SK-N-MC (cell line): ENCODE measurements around the gene CEP89.

Experiments
- DNase-seq: peaks from one replicate; pipeline ENCODE4 v3.0.0-alpha.2; 2011; ENCODE audit warnings: low read depth, low spot score
- H3K27ac ChIP-seq: fragments of 200-600 bp; sonication (generic); 2 replicates; pipeline ENCODE4 v1.5.1; 2016; ENCODE audit warnings: mixed run types
- H3K36me3 ChIP-seq: fragments of 200-600 bp; sonication (generic); 2 replicates; pipeline ENCODE4 v1.6.1; 2017; ENCODE audit warnings: antibody characterized with exemption, low read length, mixed read lengths; ENCODE audit not compliant: insufficient read depth
- H3K4me3 ChIP-seq: fragments of 200-600 bp; sonication (generic); 2 replicates; pipeline ENCODE4 v1.5.1; 2016
- H3K9ac ChIP-seq: fragments of 200-600 bp; sonication (generic); 2 replicates; pipeline ENCODE4 v1.8.0; 2017; ENCODE audit warnings: mixed run types, mixed read lengths; ENCODE audit not compliant: insufficient read length
- H3K9me3 ChIP-seq: fragments of 200-600 bp; sonication (generic); 2 replicates; pipeline ENCODE4 v1.6.1; 2017; ENCODE audit warnings: low read depth, mild to moderate bottlenecking, antibody characterized with exemption, low read length, moderate library complexity, mixed read lengths
- EZH2 ChIP-seq: fragments of 200-600 bp; sonication (generic); IDR thresholded peaks from one replicate; pipeline ENCODE4 v1.6.1; 2017; ENCODE audit warnings: antibody characterized with exemption
- FOXP2 ChIP-seq: optimal IDR thresholded peaks from 2 replicates; pipeline ENCODE3; 2011; ENCODE audit warnings: mild to moderate bottlenecking, moderate library complexity; ENCODE audit not compliant: insufficient read depth; ENCODE audit errors: extremely low read length, control extremely low read depth
- POLR2AphosphoS5 ChIP-seq: IDR thresholded peaks from 2 replicates; pipeline ENCODE4 v1.6.1; 2012; ENCODE audit warnings: mild to moderate bottlenecking, low read depth, low read length, borderline replicate concordance

Gene CEP89

GRCh38 chr19:32928806-32929205 lies 43.0 kb downstream of the CEP89 start:
- DNase-seq, result no peak
- H3K4me3 ChIP-seq, result no peak overlapping the region
- no peak for TF ChIP-seq POLR2AphosphoS5
- TF ChIP-seq FOXP2, result no peak
- TF ChIP-seq EZH2, result no peak

DNA sequence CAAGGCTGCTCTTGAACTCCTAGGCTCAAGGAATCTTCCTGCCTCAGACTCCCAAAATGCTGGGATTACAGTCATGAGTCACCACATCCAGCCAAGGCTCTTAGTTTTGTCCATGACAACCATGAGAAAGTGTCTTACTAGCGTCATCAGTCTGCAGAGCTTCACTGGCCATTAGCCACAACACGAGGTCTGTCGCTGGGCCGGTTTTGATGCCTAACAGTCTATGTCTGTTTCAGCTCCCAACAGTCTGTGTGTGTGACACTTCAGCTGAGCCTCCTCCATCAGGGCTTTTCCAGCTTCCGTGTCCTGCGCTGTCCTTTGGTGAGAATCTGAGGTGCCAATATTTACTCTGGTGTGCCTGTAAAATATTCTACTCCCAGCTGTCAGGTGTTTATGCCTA lies 47.6 kb downstream of the CEP89 start:
- H3K9ac ChIP-seq, result no peak overlapping the region
- TF ChIP-seq EZH2 (no peak), FOXP2 (no peak), POLR2AphosphoS5 (no peak)
- H3K4me3 ChIP-seq, result no peak overlapping the region
- no peak for DNase-seq
- peaks cover 9% of the 10 kb centered on the region; the same call in 1 of the 2 replicates for H3K36me3 ChIP-seq
- H3K9me3 ChIP-seq, result no peaks in the 10 kb centered on the region
- no peak overlapping the region for H3K27ac ChIP-seq

More at GRCh38 chr19:32928806-32929205, 43.0 kb downstream of the CEP89 start:
- no peak overlapping the region for H3K27ac ChIP-seq
- peaks cover 15% of the 10 kb centered on the region; the same call in 1 of the 2 replicates for H3K36me3 ChIP-seq
- H3K9me3 ChIP-seq, result no peaks in the 10 kb centered on the region
- no peak overlapping the region for H3K9ac ChIP-seq

- H3K4me3 ChIP-seq, result no peak overlapping the region
- H3K9ac ChIP-seq, result no peak overlapping the region
- no peak overlapping the region for H3K27ac ChIP-seq
- no peak for DNase-seq
- TF ChIP-seq EZH2, result no peak
- no peak for TF ChIP-seq FOXP2
- no peak for TF ChIP-seq POLR2AphosphoS5
- no peaks in the 10 kb centered on the region; the same call in 1 of the 2 replicates for H3K36me3 ChIP-seq
- H3K9me3 ChIP-seq, result no peaks in the 10 kb centered on the region
These were observed 50.1 kb downstream of the CEP89 start for GRCh38 chr19:32921624-32922023.

- H3K9me3 ChIP-seq, result no peaks in the 10 kb centered on the region
- H3K9ac ChIP-seq, result no peak overlapping the region
- no peak for DNase-seq
- TF ChIP-seq POLR2AphosphoS5, result no peak
- no peak for TF ChIP-seq EZH2
- no peak for TF ChIP-seq FOXP2
- H3K36me3 ChIP-seq, result no peaks in the 10 kb centered on the region; the same call in 1 of the 2 replicates
- H3K27ac ChIP-seq, result no peak overlapping the region
- H3K4me3 ChIP-seq, result no peak overlapping the region
These were observed 52.4 kb downstream of the CEP89 start for GRCh38 chr19:32919365-32919764.

DNA sequence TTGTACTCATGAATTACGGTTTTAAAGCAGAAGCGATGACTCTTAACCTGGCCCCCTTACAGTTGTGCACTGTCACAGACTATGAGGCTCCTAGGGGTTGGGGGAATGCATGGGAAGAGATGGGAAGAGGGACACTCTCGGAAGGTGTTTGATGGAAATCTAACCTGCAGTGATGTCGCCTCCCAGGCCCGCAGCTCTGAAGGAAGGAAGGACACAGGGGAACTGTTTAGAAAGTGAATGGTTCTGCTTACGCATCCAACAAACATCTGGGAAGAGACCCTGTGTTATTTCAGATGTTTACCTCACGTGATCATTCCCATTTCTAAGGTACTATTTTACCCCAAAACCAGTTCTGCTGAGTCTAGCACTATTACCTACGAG lies 54.2 kb downstream of the CEP89 start:
- TF ChIP-seq POLR2AphosphoS5 (no peak), EZH2 (no peak), FOXP2 (no peak)
- Histone ChIP-seq H3K9ac (no peak overlapping the region), H3K27ac (no peak overlapping the region), H3K36me3 (no peaks in the 10 kb centered on the region; the same call in 1 of the 2 replicates), H3K9me3 (no peaks in the 10 kb centered on the region), H3K4me3 (no peak overlapping the region)
- no peak for DNase-seq

- no peak overlapping the region for H3K9ac ChIP-seq
- H3K36me3 ChIP-seq, result no peaks in the 10 kb centered on the region
- no peak for TF ChIP-seq EZH2
- TF ChIP-seq POLR2AphosphoS5, result no peak
- TF ChIP-seq FOXP2, result no peak
- no peak overlapping the region for H3K27ac ChIP-seq
- no peaks in the 10 kb centered on the region for H3K9me3 ChIP-seq
- no peak overlapping the region for H3K4me3 ChIP-seq
- DNase-seq, result no peak
These were observed 54.7 kb downstream of the CEP89 start for GRCh38 chr19:32916969-32917615.

GRCh38 chr19:32914879-32915660 lies 56.7 kb downstream of the CEP89 start:
- no peak for DNase-seq
- H3K27ac ChIP-seq, result 0 out of 2 replicates have a peak overlapping the region, but pooled peaks have one; percentile 9
- H3K4me3 ChIP-seq, result no peak overlapping the region
- no peak overlapping the region for H3K9ac ChIP-seq
- no peaks in the 10 kb centered on the region for H3K36me3 ChIP-seq
- H3K9me3 ChIP-seq, result no peaks in the 10 kb centered on the region
- TF ChIP-seq EZH2 (no peak), FOXP2 (no peak), POLR2AphosphoS5 (no peak)

DNA sequence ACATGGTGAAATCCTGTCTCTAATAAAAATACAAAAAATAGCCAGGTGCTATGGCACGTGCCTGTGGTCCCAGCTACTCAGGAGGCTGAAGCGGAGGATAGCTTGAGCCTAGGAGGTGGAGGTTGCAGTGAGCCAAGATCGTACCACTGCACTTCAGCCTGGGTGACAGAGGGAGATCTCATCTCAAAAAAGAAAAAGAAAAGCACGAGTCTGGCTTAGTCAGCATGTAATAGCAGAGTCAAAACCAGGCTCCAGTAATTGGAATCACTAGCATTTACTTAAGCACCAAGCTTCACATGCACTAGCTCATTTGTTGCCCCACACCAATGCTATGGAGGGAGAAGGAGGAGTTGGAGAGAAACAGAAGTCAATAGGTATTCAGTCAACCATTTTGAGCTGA lies 60.3 kb downstream of the CEP89 start:
- Histone ChIP-seq H3K9me3 (no peaks in the 10 kb centered on the region), H3K27ac (no peak overlapping the region), H3K4me3 (no peak overlapping the region), H3K9ac (no peak overlapping the region), H3K36me3 (peaks cover 5% of the 10 kb centered on the region; the same call in 1 of the 2 replicates)
- no peak for DNase-seq
- TF ChIP-seq FOXP2, result no peak
- no peak for TF ChIP-seq POLR2AphosphoS5
- TF ChIP-seq EZH2, result no peak

DNA sequence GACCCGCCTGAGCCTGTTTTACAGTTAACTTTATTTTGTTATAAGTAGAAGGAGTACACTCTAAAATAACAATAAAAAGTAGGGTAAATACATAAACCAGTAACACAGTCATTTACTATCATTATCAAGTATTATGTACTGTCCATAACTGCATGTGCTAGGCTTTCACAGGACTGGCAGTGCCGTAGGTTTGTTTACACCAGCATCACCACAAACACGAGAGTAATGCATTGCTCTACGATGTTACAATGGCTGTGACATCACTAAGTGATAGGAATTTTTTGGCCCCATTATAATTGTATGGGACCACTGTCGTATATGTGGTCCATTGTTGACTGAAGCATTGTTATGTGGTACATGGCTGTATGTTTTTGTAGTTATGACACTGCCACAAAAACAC lies 60.9 kb downstream of the CEP89 start:
- Histone ChIP-seq H3K36me3 (peaks cover 5% of the 10 kb centered on the region; the same call in 1 of the 2 replicates), H3K9ac (no peak overlapping the region), H3K9me3 (no peaks in the 10 kb centered on the region), H3K4me3 (no peak overlapping the region), H3K27ac (no peak overlapping the region)
- no peak for TF ChIP-seq FOXP2
- no peak for TF ChIP-seq EZH2
- no peak for TF ChIP-seq POLR2AphosphoS5
- DNase-seq, result no peak
